Measurements from ENCODE around the gene KLHL14.

DNA sequence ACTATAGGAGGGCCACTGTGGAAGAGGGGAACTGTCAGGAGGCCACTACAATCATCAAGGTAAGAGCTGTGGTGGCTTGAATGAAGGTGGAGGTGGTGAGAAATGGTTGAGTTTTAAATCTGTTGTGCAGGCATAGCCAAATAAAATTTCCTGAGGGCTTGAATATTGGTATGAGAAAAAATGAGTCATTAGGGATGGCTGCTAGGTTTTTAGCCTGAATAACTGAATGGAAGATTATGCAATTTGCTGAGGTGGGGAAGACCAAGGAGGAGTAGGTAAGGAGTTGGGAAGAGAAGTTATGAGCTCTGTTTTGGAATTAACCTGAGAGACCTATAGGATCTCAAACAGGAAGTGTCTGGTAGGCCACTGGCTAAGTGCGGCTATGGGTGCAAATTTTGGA lies 84.0 kb downstream of the KLHL14 start:
- no peak for TF ChIP-seq CTCF (IDR thresholded peaks at IDR 0.05)
- no peak for TF ChIP-seq POLR2A (IDR thresholded peaks at IDR 0.05)
